T-helper 17 cell (primary cell): ENCODE data around the gene GHRH. TPM values are rescaled to one million over a fixed set of nuclear protein-coding genes. Genes with fewer than 3 reads are reported as not detected.
A peak's percentile ranks its signal among the peaks of the same experiment; 100 is the strongest.

Source experiments
- ATAC-seq: fragments of 150-1000 bp; cut with Tn5 transposase; 2 replicates; pipeline ENCODE4 v1.10.0; 2021; ENCODE audit warnings: mild to moderate bottlenecking, moderate library complexity
- DNase-seq, 3 donors: peaks; one replicate each; pipeline versions ENCODE4 v3.0.0 to v3.0.0-alpha.2; 2020 to 2021
- H3K9me3 ChIP-seq: one replicate; pipeline ENCODE4 v1.7.0; 2013; ENCODE audit warnings: low read length, mild to moderate bottlenecking; ENCODE audit not compliant: control insufficient read depth, poor library complexity, severe bottlenecking
- H3K27ac Mint-ChIP-seq: one replicate; pipeline ENCODE4 v1.8.0; 2022; ENCODE audit warnings: mild to moderate bottlenecking, moderate library complexity, mixed read lengths
- H3K27me3 Mint-ChIP-seq: one replicate; pipeline ENCODE4 v1.8.0; 2022; ENCODE audit warnings: mixed read lengths
- H3K36me3 Mint-ChIP-seq: one replicate; pipeline ENCODE4 v1.8.0; 2022; ENCODE audit warnings: low read depth, mixed read lengths
- H3K4me1 Mint-ChIP-seq: one replicate; pipeline ENCODE4 v1.8.0; 2022; ENCODE audit warnings: mild to moderate bottlenecking, mixed read lengths
- H3K4me3 Mint-ChIP-seq: one replicate; pipeline ENCODE4 v1.8.0; 2022; ENCODE audit warnings: mild to moderate bottlenecking, moderate library complexity, mixed read lengths
- total RNA-seq, 4 donors: library from RNA in 2 of 4; stranded (reverse) in 2 of 4; gene quantifications; one replicate each; pipeline ENCODE4 v1.2.3 and lab custom pipeline; 2022 to 2026

The GHRH gene
- total RNA-seq, 2 donors from 2014 or later: not detected

DNA sequence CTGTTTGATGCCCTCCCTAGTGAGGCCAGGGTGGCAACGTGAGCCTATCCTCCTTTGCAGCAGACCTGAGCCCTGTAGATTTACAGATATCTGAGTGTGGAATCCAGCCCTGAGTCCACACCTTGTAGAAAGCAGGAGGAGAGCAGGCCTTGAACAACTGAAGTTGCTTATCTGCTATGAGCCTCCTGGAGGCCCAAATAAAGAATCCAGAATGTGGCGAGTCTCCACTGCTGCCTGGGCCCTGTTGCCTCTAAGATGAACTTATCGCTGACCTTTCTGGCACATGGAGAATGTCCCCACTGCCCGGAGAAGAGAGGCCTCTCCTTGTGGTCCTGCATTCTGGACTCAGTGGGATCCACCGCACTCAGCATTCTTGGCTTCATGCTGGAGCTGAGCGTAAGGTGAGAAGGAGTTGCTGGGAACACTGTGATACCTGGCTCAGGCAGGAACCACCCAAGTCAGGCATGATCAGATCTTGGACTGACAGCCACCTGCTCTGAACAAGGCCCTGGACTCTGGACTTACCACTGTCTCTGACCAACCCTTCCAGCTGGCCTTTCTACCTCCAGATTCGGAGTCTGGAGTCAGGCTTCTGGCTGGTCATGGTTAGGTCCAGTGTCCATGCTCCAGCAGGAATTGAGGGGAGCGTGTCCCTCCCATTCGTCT, 22.0 kb upstream of the GHRH start:
- H3K36me3 Mint-ChIP-seq: no peaks in the 10 kb centered on the region
- peaks cover 12% of the 10 kb centered on the region for H3K27me3 Mint-ChIP-seq

DNA sequence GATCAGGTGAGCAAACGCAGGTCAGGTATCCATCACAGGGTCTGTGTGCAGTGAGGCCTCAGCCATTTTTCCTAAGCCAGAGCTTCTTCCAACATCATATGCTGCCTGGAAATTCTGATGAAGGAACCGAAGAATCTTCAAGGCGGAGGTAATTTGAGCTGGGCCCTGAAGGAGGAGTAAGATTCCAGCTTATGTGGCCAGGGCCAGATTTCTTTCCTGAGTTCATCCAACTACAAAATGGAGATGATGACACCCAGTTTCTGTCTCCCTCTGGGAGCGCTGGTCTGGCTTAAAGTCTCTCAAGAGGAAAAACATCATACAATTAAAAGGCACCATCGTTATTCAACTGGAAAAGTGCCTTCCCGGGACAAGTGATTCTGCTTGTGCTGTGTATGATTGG, 20.9 kb upstream of the GHRH start:
- no peak for ATAC-seq
- H3K27me3 Mint-ChIP-seq: peaks cover 12% of the 10 kb centered on the region
- no peak overlapping the region for H3K4me3 Mint-ChIP-seq
- H3K9me3 ChIP-seq: no peaks in the 10 kb centered on the region
- H3K36me3 Mint-ChIP-seq: no peaks in the 10 kb centered on the region
- DNase-seq: no peak
- H3K27ac Mint-ChIP-seq: no peak overlapping the region
- peaks cover 2% of the 10 kb centered on the region for H3K4me1 Mint-ChIP-seq

More for the DNA sequence above, 22.0 kb upstream of the GHRH start:
- Mint-ChIP-seq H3K4me3 (no peak overlapping the region), H3K4me1 (peaks cover 3% of the 10 kb centered on the region), H3K27ac (no peak overlapping the region)
- ATAC-seq (no peak), DNase-seq (no peak)
- H3K9me3 ChIP-seq: peaks cover 2% of the 10 kb centered on the region

GRCh38 chr20:37280403-37280802, 18.8 kb upstream of the GHRH start:
- Mint-ChIP-seq H3K4me3 (no peak overlapping the region), H3K4me1 (peaks cover 9% of the 10 kb centered on the region), H3K27me3 (no peaks in the 10 kb centered on the region), H3K36me3 (no peaks in the 10 kb centered on the region), H3K27ac (no peak overlapping the region)
- ATAC-seq: no peak
- DNase-seq: no peak
- H3K9me3 ChIP-seq: no peaks in the 10 kb centered on the region

GRCh38 chr20:37279820-37280219, 18.2 kb upstream of the GHRH start:
- DNase-seq (no peak), ATAC-seq (no peak)
- no peaks in the 10 kb centered on the region for H3K9me3 ChIP-seq
- Mint-ChIP-seq H3K4me1 (peaks cover 8% of the 10 kb centered on the region), H3K4me3 (no peak overlapping the region), H3K27me3 (no peaks in the 10 kb centered on the region), H3K27ac (no peak overlapping the region), H3K36me3 (no peaks in the 10 kb centered on the region)

GRCh38 chr20:37278966-37279590, 17.5 kb upstream of the GHRH start:
- no peaks in the 10 kb centered on the region for H3K9me3 ChIP-seq
- Mint-ChIP-seq H3K4me3 (no peak overlapping the region), H3K27me3 (no peaks in the 10 kb centered on the region), H3K4me1 (peaks cover 7% of the 10 kb centered on the region), H3K27ac (no peak overlapping the region), H3K36me3 (no peaks in the 10 kb centered on the region)
- DNase-seq (no peak), ATAC-seq (no peak)

GRCh38 chr20:37277253-37277593, 15.6 kb upstream of the GHRH start:
- DNase-seq: no peak
- H3K9me3 ChIP-seq: no peaks in the 10 kb centered on the region
- ATAC-seq: no peak
- no peak overlapping the region for H3K4me3 Mint-ChIP-seq
- H3K36me3 Mint-ChIP-seq: no peaks in the 10 kb centered on the region
- H3K27me3 Mint-ChIP-seq: no peaks in the 10 kb centered on the region
- H3K4me1 Mint-ChIP-seq: peaks cover 7% of the 10 kb centered on the region
- no peak overlapping the region for H3K27ac Mint-ChIP-seq

- Mint-ChIP-seq H3K4me3 (peak overlapping the region; percentile 28), H3K27me3 (no peaks in the 10 kb centered on the region), H3K36me3 (no peaks in the 10 kb centered on the region), H3K27ac (no peak overlapping the region), H3K4me1 (peaks cover 7% of the 10 kb centered on the region)
- DNase-seq: no peak
- H3K9me3 ChIP-seq: no peaks in the 10 kb centered on the region
- peak; percentile 67 for ATAC-seq
Measured at GRCh38 chr20:37276494-37277252, 15.1 kb upstream of the GHRH start.

GRCh38 chr20:37274851-37275524, 13.4 kb upstream of the GHRH start:
- Mint-ChIP-seq H3K27me3 (no peaks in the 10 kb centered on the region), H3K4me1 (peaks cover 7% of the 10 kb centered on the region), H3K36me3 (no peaks in the 10 kb centered on the region), H3K4me3 (no peak overlapping the region), H3K27ac (no peak overlapping the region)
- H3K9me3 ChIP-seq: no peaks in the 10 kb centered on the region
- DNase-seq (no peak), ATAC-seq (no peak)

- H3K36me3 Mint-ChIP-seq: no peaks in the 10 kb centered on the region
- H3K27ac Mint-ChIP-seq: no peak overlapping the region
Measured at GRCh38 chr20:37273988-37274387, 12.4 kb upstream of the GHRH start.

DNA sequence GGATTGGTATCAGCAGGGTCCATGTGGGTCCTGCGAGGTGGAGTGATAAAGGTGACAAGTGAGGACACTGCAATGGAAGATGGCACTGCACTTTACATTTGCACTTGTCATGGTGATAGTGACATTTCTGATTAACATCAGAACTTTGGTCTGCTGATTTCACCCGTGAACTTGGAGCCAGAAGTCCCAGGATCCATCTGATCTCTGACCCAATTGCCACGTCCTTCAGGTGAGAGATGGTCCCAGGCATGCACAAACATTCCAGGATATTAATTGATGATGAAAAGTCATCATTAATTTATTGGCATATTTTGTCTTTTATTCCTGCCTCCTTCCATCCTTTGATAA, 9.8 kb upstream of the GHRH start:
- no peak for DNase-seq
- peaks cover 9% of the 10 kb centered on the region for H3K27me3 Mint-ChIP-seq
- no peaks in the 10 kb centered on the region for H3K9me3 ChIP-seq
- ATAC-seq: no peak
- H3K36me3 Mint-ChIP-seq: no peaks in the 10 kb centered on the region
- H3K27ac Mint-ChIP-seq: no peak overlapping the region
- H3K4me3 Mint-ChIP-seq: no peak overlapping the region
- H3K4me1 Mint-ChIP-seq: no peaks in the 10 kb centered on the region

More at GRCh38 chr20:37273988-37274387, 12.4 kb upstream of the GHRH start:
- no peak overlapping the region for H3K4me3 Mint-ChIP-seq
- ATAC-seq: no peak
- H3K9me3 ChIP-seq: no peaks in the 10 kb centered on the region
- no peak for DNase-seq
- no peaks in the 10 kb centered on the region for H3K27me3 Mint-ChIP-seq
- peaks cover 7% of the 10 kb centered on the region for H3K4me1 Mint-ChIP-seq

DNA sequence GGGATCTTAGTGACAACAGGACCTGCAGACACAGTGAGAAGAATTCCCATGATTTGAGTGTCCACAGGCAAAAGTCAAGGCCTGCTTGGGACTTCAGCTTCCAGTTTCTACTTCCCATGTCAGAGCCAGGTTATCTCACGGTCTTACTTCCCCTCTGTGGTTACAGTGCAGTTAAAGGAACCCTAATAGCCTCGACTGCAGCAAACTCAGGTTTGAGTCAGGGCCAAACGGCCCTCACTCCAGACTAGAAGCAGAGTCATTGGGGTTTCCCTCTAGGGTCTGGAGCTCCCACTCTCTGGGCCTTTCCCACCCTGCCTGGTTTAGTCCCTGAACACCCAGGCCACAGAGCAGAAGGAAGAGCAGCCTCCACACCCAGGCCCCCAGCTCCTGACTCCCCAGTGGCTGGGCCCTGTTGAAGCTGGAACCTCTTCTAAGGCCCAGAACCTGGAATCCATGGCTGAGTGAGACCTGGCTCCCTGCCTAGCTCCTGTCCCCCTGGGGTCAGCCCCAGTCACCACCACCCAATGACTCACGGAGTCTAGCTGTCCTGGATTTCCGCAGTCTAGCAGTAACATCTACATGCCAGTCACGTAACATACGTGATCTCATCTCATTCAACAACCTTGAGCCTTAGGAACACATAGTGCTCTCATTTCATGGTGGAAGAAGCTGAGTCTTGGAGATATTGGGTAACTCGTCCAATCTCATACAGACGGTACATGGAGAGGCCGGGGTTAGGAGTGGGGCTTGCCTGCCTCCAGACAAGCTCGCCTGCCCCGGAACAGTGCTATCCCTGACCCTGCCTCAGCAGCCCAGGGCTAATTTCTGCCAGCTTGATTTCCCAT, 9.2 kb upstream of the GHRH start:
- ATAC-seq: peak; percentile 68
- no peak overlapping the region for H3K4me3 Mint-ChIP-seq
- H3K9me3 ChIP-seq: no peaks in the 10 kb centered on the region
- DNase-seq: no peak
- no peak overlapping the region for H3K27ac Mint-ChIP-seq
- no peaks in the 10 kb centered on the region for H3K4me1 Mint-ChIP-seq
- H3K36me3 Mint-ChIP-seq: no peaks in the 10 kb centered on the region
- H3K27me3 Mint-ChIP-seq: peaks cover 9% of the 10 kb centered on the region

DNA sequence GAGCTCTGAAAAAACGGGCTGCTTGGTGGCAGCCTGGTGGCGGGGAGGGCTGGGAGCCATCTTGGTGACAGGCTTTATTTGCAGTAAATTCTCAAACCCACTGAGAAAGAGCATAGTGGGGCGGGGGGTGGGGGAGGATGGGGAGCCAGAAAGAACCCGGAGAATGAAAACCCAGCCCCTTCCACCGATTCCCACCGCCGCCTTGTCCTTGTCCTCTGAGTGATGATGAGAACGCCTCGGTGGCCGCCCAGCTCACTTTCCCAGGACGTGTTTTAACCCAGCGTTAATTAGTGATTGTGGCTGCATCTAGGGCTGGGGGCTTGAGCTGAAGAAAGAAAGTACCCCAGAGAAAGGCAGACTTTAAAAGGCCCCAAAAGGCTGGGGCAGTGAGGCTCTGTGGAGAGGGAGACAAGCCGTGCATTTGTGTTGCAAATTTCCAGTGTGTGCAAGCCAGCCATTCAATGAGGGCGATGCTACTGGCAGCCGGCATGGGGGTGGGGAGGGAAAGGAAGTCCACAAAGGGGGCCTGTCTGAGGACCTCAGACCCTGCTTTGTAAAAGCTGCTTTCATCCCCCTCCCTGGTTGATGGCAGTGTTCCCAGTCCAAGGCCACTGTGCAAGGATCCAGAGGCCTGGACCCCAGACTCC, 6.2 kb upstream of the GHRH start:
- Mint-ChIP-seq H3K4me3 (no peak overlapping the region), H3K27me3 (peaks cover 10% of the 10 kb centered on the region), H3K27ac (no peak overlapping the region), H3K36me3 (no peaks in the 10 kb centered on the region), H3K4me1 (no peaks in the 10 kb centered on the region)
- no peaks in the 10 kb centered on the region for H3K9me3 ChIP-seq
- ATAC-seq (no peak), DNase-seq (no peak)
